ENCODE data around the gene TRMU.
"Not testable (repeated sequence)": the region's sequence is repeated elsewhere in the genome, so short reads cannot be mapped to it uniquely, and the experiment has no call there.

The TRMU gene

DNA sequence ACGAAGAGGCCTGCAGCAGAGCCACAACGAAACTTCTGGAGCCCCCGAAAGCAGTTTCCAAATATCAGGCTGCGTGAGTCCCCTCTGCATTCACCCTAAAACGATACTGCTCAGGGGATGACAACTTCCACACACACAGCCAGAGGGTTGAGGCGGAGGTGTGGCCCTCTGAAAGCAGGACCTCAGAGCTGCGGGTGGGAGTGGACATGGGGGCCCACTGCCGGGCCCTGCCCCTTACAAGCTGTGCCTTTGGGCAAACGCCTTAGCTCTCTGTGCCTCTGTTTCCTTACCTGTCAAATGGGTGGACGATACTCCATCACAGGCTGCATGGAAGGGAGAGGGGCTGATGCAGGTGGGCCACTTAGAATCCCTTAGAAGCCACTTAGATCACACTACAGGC lies 53.1 kb downstream of the TRMU start:
- DNase-seq (ENCODE audit: low spot score), result no peak

GRCh38 chr22:46389081-46389480 lies 53.6 kb downstream of the TRMU start:
- no peak for DNase-seq (ENCODE audit: low spot score)

GRCh38 chr22:46390105-46390651 lies 54.7 kb downstream of the TRMU start:
- DNase-seq (ENCODE audit: low spot score), result no peak

GRCh38 chr22:46390652-46391301 lies 55.3 kb downstream of the TRMU start:
- peak; percentile 86 for DNase-seq (ENCODE audit: low spot score)

- no peak for DNase-seq (ENCODE audit: low spot score)
Measured at GRCh38 chr22:46391486-46392136, 56.1 kb downstream of the TRMU start.

DNA sequence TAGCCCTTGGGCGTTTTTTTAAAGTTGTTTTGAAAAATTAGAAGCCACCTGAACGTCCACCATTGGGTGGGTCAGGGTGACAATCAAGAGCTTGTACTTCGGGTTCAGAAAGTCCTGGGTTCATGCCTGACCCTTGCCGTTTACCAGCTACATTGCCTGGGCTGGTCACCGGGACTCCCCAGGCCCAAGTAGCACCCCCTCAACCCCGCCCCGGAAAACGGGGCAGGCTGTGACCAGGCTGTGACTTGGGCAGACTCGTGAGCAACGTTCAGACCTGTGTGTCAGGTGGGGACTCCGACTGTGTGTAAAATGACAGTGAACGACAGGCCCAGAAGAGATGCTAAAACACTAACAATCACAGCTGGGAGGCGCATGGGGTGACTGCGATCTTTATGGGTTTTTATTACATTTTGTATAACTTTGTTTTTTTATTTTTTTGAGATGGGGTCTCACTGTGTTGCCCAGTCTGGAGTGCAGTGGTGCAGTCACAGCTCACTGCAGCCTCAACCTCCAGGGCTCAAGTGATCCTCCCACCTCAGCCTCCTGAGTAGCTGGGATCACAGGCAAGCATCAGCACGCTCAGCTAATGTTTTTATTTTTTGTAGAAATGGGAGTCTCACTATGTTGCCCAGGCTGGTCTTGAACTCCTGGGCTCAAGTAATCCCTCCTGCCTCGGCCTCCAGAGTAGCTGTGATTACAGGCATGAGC lies 56.8 kb downstream of the TRMU start:
- no peak for DNase-seq (ENCODE audit: low spot score)

GRCh38 chr22:46393873-46394272 lies 58.4 kb downstream of the TRMU start:
- no peak for DNase-seq (ENCODE audit: low spot score)

- DNase-seq (ENCODE audit: low spot score), result no peak
Measured at GRCh38 chr22:46394622-46395021, 59.1 kb downstream of the TRMU start.

- DNase-seq (ENCODE audit: low spot score), result no peak
Measured at GRCh38 chr22:46395145-46395544, 59.6 kb downstream of the TRMU start.

GRCh38 chr22:46397049-46397448 lies 61.5 kb downstream of the TRMU start:
- not testable (repeated sequence) for DNase-seq (ENCODE audit: low spot score)

GRCh38 chr22:46397514-46397913 lies 62.0 kb downstream of the TRMU start:
- DNase-seq (ENCODE audit: low spot score), result no peak

GRCh38 chr22:46397951-46398350 lies 62.4 kb downstream of the TRMU start:
- no peak for DNase-seq (ENCODE audit: low spot score)

GRCh38 chr22:46399251-46400024 lies 63.9 kb downstream of the TRMU start:
- DNase-seq (ENCODE audit: low spot score), result no peak

GRCh38 chr22:46401370-46401769 lies 65.9 kb downstream of the TRMU start:
- no peak for DNase-seq (ENCODE audit: low spot score)

GRCh38 chr22:46402505-46402904 lies 67.0 kb downstream of the TRMU start:
- DNase-seq (ENCODE audit: low spot score), result no peak

DNA sequence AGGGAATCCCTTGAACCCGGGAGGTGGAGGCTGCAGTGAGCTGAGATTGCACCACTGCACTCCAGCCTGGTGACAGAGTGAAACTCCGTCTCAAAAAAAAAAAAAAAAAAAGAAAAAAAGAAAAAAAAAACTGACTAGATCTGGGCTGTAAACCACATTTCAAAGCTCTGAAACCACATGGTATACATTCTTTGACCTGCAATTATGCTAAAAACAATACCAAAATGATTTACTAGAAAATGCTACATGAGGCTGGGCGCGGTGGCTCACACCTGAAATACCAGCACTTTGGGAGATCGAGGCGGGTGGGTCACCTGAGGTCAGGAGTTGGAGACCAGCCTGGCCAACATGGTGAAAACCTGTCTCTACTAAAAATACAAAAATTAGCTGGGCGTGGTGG lies 68.4 kb downstream of the TRMU start:
- DNase-seq (ENCODE audit: low spot score), result not testable (repeated sequence)

GRCh38 chr22:46405901-46406300 lies 70.4 kb downstream of the TRMU start:
- no peak for DNase-seq (ENCODE audit: low spot score)

DNA sequence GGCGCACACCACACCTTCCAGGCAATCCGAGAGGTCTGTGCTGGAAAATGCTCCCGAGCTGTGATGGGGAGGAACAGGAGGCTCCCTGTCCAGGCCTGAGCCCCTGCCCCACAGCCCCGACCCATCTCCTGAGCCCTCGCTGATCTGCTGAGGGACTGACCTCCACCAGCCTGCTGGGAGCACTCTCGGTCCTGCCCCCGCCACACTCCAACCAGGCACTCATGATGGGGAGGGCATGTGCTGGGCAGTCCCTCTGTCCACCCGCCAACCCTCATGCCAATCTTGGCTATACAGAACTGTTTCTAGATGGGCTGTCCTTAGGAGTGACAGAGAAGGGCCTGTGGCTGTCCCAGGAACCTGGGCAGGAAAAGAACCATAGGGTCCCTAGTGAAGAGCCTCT lies 70.8 kb downstream of the TRMU start:
- no peak for DNase-seq (ENCODE audit: low spot score)

DNA sequence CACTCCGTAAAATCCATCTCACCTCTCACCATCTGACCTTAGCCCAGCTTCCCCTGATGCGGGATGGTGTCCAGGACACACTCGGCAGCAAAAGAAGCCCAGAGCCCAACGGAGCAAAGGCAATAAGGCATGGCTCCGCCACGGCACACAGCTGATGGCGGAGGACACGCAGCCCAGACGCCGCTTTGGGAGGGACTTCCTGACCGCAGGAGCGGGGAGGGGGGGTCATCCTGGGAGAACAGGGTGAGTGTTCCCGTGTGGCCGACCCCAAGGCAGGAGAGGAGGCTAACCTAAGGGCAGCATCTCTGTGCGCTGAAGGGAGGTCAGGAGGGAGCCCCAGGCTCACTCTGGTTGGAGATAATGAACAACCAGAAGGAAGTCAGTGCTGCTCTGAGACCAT lies 71.3 kb downstream of the TRMU start:
- no peak for DNase-seq (ENCODE audit: low spot score)
